CD1c-positive myeloid dendritic cell (primary cell): ENCODE data around the gene HOXC11.

ENCODE experiments used
- DNase-seq: peaks from one replicate; pipeline ENCODE4 v3.0.0-alpha.2; 2016; ENCODE audit errors: extremely low spot score

HOXC11 gene

GRCh38 chr12:54021432-54022013, 48.6 kb downstream of the HOXC11 start:
- no peak for DNase-seq

- no peak for DNase-seq
Measured at GRCh38 chr12:54022960-54023884, 50.3 kb downstream of the HOXC11 start.

- no peak for DNase-seq
Measured at GRCh38 chr12:54024127-54024526, 51.2 kb downstream of the HOXC11 start.

DNA sequence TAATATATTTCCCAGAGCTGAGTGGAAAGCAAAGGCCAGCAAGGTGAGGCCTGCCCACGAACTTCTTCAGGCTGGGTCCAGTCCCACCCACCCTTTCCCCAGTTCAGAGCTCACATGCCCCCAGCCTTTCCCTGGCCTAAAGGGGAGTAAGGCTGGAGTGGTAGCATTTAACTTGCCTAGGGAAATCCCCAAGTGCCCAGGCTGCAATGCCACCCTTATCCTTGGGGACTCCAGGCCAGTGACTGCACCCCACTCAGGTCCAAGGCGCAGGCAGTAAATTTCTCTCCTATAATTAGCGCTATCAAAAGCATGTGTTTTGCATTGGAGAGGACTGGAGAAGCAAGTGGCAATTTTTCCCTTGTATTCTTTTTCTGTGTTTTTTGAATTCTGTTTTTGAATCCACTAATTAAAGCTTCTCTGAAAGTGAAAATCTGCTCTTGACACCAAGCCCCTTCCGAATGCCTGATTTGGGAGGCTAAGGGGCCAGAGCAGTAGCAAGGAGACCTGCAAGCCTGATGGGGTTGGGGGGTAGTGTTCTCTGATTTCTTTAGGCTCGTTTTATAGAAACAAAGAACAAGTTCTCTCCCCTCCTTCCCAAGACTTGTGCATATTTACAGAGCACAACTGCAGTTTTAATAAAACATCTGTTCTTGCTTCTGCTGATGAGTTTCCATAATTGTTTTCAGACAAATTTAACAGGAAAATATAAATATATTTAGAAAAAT, 51.8 kb downstream of the HOXC11 start:
- no peak for DNase-seq

DNA sequence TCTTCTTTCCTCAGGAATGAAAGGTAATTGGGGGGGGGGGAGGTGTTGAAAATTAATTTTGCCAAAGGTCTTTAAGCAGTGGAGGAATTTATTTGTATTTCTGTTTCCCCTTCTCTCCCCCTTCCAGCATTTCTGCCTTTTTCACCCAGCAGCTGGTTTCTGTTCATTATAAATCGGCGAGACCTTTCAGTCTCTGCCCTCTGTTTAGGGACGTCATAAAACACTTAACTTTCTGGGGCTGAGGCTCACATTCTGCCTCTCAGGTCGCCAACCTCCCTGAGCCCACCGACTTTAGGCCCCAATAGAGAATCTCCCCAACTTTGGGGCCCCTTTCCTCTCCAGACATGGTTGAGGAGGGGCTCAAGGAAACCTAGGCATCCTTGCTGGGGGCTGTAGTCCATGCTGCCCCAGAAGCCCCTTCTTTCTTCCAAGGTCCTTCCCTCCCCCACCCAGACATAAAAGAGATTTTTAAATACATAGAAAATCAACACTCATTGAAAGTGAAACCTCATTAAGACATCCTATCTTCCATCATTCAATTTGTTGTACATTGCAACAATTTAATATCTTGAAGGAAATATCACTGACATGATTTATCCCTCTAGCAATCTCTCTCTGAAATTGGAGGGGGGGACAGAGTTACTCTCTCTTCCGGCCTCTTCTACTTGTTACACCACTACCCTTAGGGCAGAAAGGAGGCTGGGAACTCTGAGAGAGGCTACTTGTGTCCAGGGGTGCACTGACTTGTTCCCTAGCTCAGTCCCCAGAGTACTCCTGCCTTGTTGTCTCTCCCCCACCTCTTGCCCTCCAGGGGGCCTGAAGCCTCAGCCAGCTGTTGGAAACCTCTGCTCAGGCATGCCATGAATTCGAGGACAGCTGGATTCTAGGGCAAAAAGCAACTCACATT, 52.8 kb downstream of the HOXC11 start:
- no peak for DNase-seq

GRCh38 chr12:54026640-54027441, 53.9 kb downstream of the HOXC11 start:
- DNase-seq, result no peak
